H1 (cell line): ENCODE measurements around the gene TMEM147. TPM values are rescaled to one million over a fixed set of nuclear protein-coding genes. Genes with fewer than 3 reads are reported as not detected.

Source experiments
- CTCF ChIA-PET: fragments of 300-600 bp; sonication (Branson Sonifier 250); formaldehyde crosslinking; loops from one replicate; lab custom pipeline; 2021; ENCODE audit not compliant: partially characterized antibody; lab: Charles Lee
- POLR2A ChIA-PET: fragments of 300-600 bp; sonication (Branson Sonifier 250); formaldehyde crosslinking; loops from one replicate; lab custom pipeline; 2021; ENCODE audit warnings: inconsistent platforms; ENCODE audit not compliant: partially characterized antibody; lab: Charles Lee
- DNase-seq, 2 experiments: peaks; one replicate each; pipeline versions ENCODE4 v3.0.0 to v3.0.0-alpha.2; 2010 to 2022; ENCODE audit warnings: low spot score in 2 of 2, low read depth in 1 of 2, mixed read lengths in 1 of 2
- FAIRE-seq: peaks from 2 replicates; lab custom pipeline; 2011; peaks lifted over from hg19 to GRCh38; lab: Jason Lieb, UNC
- H2AFZ ChIP-seq: 2 replicates; pipeline ENCODE4 v1.8.1; 2012; ENCODE audit warnings: low read length, inconsistent platforms
- H2AK5ac ChIP-seq: 2 replicates; pipeline ENCODE4 v1.6.1; 2013; ENCODE audit warnings: low read depth, low read length
- H2BK120ac ChIP-seq: replicated peaks from 2 replicates; pipeline ENCODE3; 2013; ENCODE audit warnings: low read depth, low read length, inconsistent platforms
- H2BK12ac ChIP-seq: 2 replicates; pipeline ENCODE4 v1.6.1; 2013; ENCODE audit warnings: low read depth, low read length
- H2BK15ac ChIP-seq: 2 replicates; pipeline ENCODE4 v1.6.1; 2013; ENCODE audit warnings: low read length
- H2BK20ac ChIP-seq: 2 replicates; pipeline ENCODE4 v1.6.1; 2013; ENCODE audit warnings: low read length
- H2BK5ac ChIP-seq: 2 replicates; pipeline ENCODE4 v1.6.1; 2013; ENCODE audit warnings: low read depth, low read length
- H3K14ac ChIP-seq: 2 replicates; pipeline ENCODE4 v1.6.1; 2013; ENCODE audit warnings: inconsistent platforms; ENCODE audit not compliant: insufficient read length
- H3K18ac ChIP-seq: 2 replicates; pipeline ENCODE4 v1.6.1; 2013; ENCODE audit warnings: low read length; ENCODE audit errors: extremely low read depth
- H3K23ac ChIP-seq: 2 replicates; pipeline ENCODE4 v1.6.1; 2013; ENCODE audit warnings: inconsistent platforms; ENCODE audit not compliant: insufficient read length
- H3K23me2 ChIP-seq: 2 replicates; pipeline ENCODE4 v1.6.1; 2013; ENCODE audit warnings: low read depth, low read length
- H3K27ac ChIP-seq: 2 replicates; pipeline ENCODE4 v1.6.1; 2011; ENCODE audit warnings: low read depth, low read length, inconsistent platforms
- H3K27me3 ChIP-seq, 4 experiments: replicated peaks in 1 of 4; 1 replicate in 1 of 4; 2 replicates in 3 of 4; pipeline versions ENCODE4 v1.6.1 to v1.8.1; 2011 to 2013; ENCODE audit warnings: low read length in 3 of 4, mild to moderate bottlenecking in 3 of 4, inconsistent platforms in 2 of 4, mixed read lengths in 2 of 4, moderate library complexity in 1 of 4; ENCODE audit not compliant: control insufficient read depth in 3 of 4, insufficient read depth in 3 of 4; ENCODE audit errors: extremely low read depth in 1 of 4
- H3K36me3 ChIP-seq, 4 experiments: 2 replicates each; pipeline versions ENCODE4 v1.6.1 to v1.8.1; 2011 to 2013; ENCODE audit warnings: mild to moderate bottlenecking in 4 of 4, low read length in 3 of 4, moderate library complexity in 2 of 4, control low read depth in 1 of 4, inconsistent platforms in 1 of 4; ENCODE audit not compliant: insufficient read depth in 4 of 4, control insufficient read depth in 2 of 4
- H3K4ac ChIP-seq: replicated peaks from 2 replicates; pipeline ENCODE3; 2013; ENCODE audit warnings: low read length, low read depth, mixed read lengths, inconsistent platforms; ENCODE audit not compliant: insufficient read length
- H3K4me1 ChIP-seq, 4 experiments: replicated peaks in 1 of 4; 1 replicate in 1 of 4; 2 replicates in 3 of 4; pipeline versions ENCODE4 v1.6.1 to v1.8.1; 2011 to 2013; ENCODE audit warnings: low read length in 3 of 4, inconsistent platforms in 2 of 4, mixed read lengths in 1 of 4; ENCODE audit not compliant: insufficient read depth in 4 of 4, control insufficient read depth in 3 of 4
- H3K4me2 ChIP-seq, 2 experiments: 2 replicates each; pipeline versions ENCODE4 v1.6.1 to v1.8.1; 2011 to 2013; ENCODE audit warnings: low read depth in 2 of 2, low read length in 2 of 2, control low read depth in 1 of 2, inconsistent platforms in 1 of 2, mild to moderate bottlenecking in 1 of 2; ENCODE audit not compliant: insufficient read depth in 1 of 2
- H3K4me3 ChIP-seq, 4 experiments: fragments of 200-600, 300-600 bp in 1 of 4; sonication (generic), shearing (Covaris generic), sonication (Bioruptor Twin) in 1 of 4; 2 replicates each; pipeline versions ENCODE4 v1.5.1 to v1.8.1; 2011 to 2016; ENCODE audit warnings: low read length in 4 of 4, low read depth in 3 of 4, control low read depth in 2 of 4, inconsistent platforms in 2 of 4, mild to moderate bottlenecking in 2 of 4, mixed read lengths in 1 of 4, moderate library complexity in 1 of 4; ENCODE audit not compliant: insufficient read depth in 2 of 4; ENCODE audit errors: extremely low read depth in 1 of 4
- H3K56ac ChIP-seq: replicated peaks from 2 replicates; pipeline ENCODE3; 2013; ENCODE audit warnings: low read depth, mild to moderate bottlenecking, mixed read lengths, low read length, inconsistent platforms; ENCODE audit not compliant: insufficient read length
- H3K79me1 ChIP-seq: 2 replicates; pipeline ENCODE4 v1.6.1; 2013; ENCODE audit warnings: low read depth, low read length, control low read depth
- H3K79me2 ChIP-seq, 2 experiments: 2 replicates each; pipeline versions ENCODE4 v1.6.1 to v1.8.1; 2012 to 2013; ENCODE audit warnings: low read length in 2 of 2, mild to moderate bottlenecking in 2 of 2, inconsistent platforms in 1 of 2; ENCODE audit not compliant: insufficient read depth in 2 of 2, control insufficient read depth in 1 of 2
- H3K9ac ChIP-seq, 4 experiments: replicated peaks in 1 of 4; 1 replicate in 1 of 4; 2 replicates in 3 of 4; pipeline versions ENCODE4 v1.6.1 to v1.8.1; 2011 to 2013; ENCODE audit warnings: low read depth in 3 of 4, low read length in 3 of 4, control low read depth in 2 of 4, mild to moderate bottlenecking in 2 of 4, moderate library complexity in 2 of 4, inconsistent platforms in 1 of 4; ENCODE audit errors: extremely low read depth in 1 of 4
- H3K9me3 ChIP-seq, 2 experiments: 2 replicates each; pipeline versions ENCODE4 v1.6.1 to v1.8.1; 2012 to 2013; ENCODE audit warnings: mild to moderate bottlenecking in 2 of 2, moderate library complexity in 2 of 2, control low read depth in 1 of 2, inconsistent platforms in 1 of 2, low read depth in 1 of 2, low read length in 1 of 2, mixed read lengths in 1 of 2; ENCODE audit not compliant: insufficient read depth in 2 of 2
- H4K20me1 ChIP-seq, 2 experiments: replicated peaks in 1 of 2; 2 replicates each; pipeline versions ENCODE3 to v1.8.1; 2011 to 2013; ENCODE audit warnings: inconsistent platforms in 2 of 2, low read length in 2 of 2, mild to moderate bottlenecking in 1 of 2; ENCODE audit not compliant: insufficient read depth in 2 of 2, control insufficient read depth in 1 of 2
- H4K5ac ChIP-seq: 2 replicates; pipeline ENCODE4 v1.6.1; 2013; ENCODE audit warnings: low read length, low read depth, mixed read lengths, inconsistent platforms; ENCODE audit not compliant: insufficient read length
- H4K8ac ChIP-seq: 2 replicates; pipeline ENCODE4 v1.8.0; 2013; ENCODE audit warnings: mild to moderate bottlenecking, moderate library complexity, low read length, inconsistent platforms; ENCODE audit not compliant: insufficient read depth; ENCODE audit errors: extremely low read depth
- H4K91ac ChIP-seq: replicated peaks from 2 replicates; pipeline ENCODE3; 2013; ENCODE audit warnings: low read length, mixed read lengths, inconsistent platforms; ENCODE audit not compliant: insufficient read length
- BACH1 ChIP-seq: IDR thresholded peaks from 2 replicates; pipeline ENCODE4 v1.6.1; 2012; ENCODE audit warnings: low read length, improper control_type of control experiment
- EGR1 ChIP-seq: IDR thresholded peaks from 2 replicates; pipeline ENCODE4 v1.6.1; 2011; ENCODE audit warnings: low read depth, low read length, borderline replicate concordance
- SIRT6 ChIP-seq: IDR thresholded peaks from one replicate; pipeline ENCODE4 v1.7.1; 2012; ENCODE audit warnings: low read length, inconsistent platforms
- WGBS, 2 experiments: shearing (Covaris generic) in 1 of 2; methylation state at CpG; one replicate each; pipeline versions ENCODE4 v1.1.6 to v1.1.7; 2013 to 2015; ENCODE audit warnings: low lambda C conversion rate in 2 of 2, mixed read lengths in 2 of 2, inconsistent platforms in 1 of 2, low coverage in 1 of 2, missing lambda C conversion rate in 1 of 2; ENCODE audit not compliant: insufficient replicate concordance in 2 of 2, insufficient coverage in 1 of 2, insufficient read length in 1 of 2; ENCODE audit errors: extremely low coverage in 1 of 2, missing lambda C conversion rate in 1 of 2; 5-methylcytosine and 5-hydroxymethylcytosine counted together
- polyA plus RNA-seq, 7 experiments: library from polyadenylated mRNA; depleted of rRNA in 3 of 7; stranded (reverse) in 5 of 7; unstranded in 2 of 7; fragments of >200 nt in 5 of 7; fragments of 200-250 nt in 2 of 7; gene quantifications; 1 replicate in 5 of 7; 2 replicates in 1 of 7; 4 replicates in 1 of 7; pipeline versions ENCODE4 v1.2.1 to v1.2.3, GENCODE V29; 2011 to 2013; ENCODE audit warnings: missing spikeins in 2 of 7, mixed read lengths in 2 of 7
- total RNA-seq: library from RNA; stranded (reverse); fragmentation: NEBNext Ultra II Directional; extraction: Animal tissue kit (Norgen Biotek cat#: 25700); gene quantifications from 2 replicates; pipeline ENCODE4 v1.2.1, GENCODE V29; 2021

Gene TMEM147
- total and polyA plus RNA-seq, 2 of the 8 experiments (the other 6 are each of a cell fraction or from before 2014, with no cell fraction given): 159 to 418 TPM

DNA sequence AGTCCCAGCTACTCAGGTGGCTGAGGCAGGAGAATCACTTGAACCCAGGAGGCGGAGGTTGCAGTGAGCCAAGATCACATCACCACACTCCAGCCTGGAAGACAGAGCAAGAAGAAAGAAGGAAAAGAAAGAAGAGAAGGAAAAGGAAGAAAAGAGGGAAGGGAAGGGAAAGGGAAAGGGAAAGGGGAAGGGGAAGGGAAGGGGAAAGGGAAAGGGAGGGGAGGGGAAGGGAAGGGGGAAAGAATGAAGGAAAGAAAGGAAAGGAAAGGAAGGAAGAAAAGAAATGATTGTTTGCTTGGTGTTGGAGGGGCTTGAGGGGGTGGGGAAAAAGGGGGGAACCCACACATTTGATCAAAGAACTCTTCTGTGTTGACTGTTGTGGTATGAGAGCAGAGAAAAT is 50.5 kb downstream of the TMEM147 start:
- CTCF ChIA-PET: interaction anchor here (0.7 kb wide), 1 partner anchor 80 kb away, joined by 5 read pairs; no protein-coding TSS in a partner anchor
- Histone ChIP-seq H3K4me2 (no peak overlapping the region), H3K4me1 (no peaks in the 10 kb centered on the region), H3K56ac (no peak overlapping the region), H3K36me3 (no peaks in the 10 kb centered on the region), H3K23me2 (no peaks in the 10 kb centered on the region; the same call in 1 of the 2 replicates), H3K4ac (no peak overlapping the region), H3K9me3 (no peaks in the 10 kb centered on the region), H3K9ac (no peak overlapping the region), H3K18ac (no peak overlapping the region), H4K5ac (no peak overlapping the region), H3K27me3 (peaks cover 0 to 3% (median 0%) of the 10 kb centered on the region in 4 experiments; a peak in 3 of 7 replicates), H3K23ac (no peak overlapping the region), H3K79me1 (no peaks in the 10 kb centered on the region), H3K79me2 (no peaks in the 10 kb centered on the region), H4K91ac (no peak overlapping the region), H2BK12ac (no peak overlapping the region), H3K14ac (no peak overlapping the region), H4K8ac (no peak overlapping the region), H2BK5ac (no peak overlapping the region), H2BK20ac (no peak overlapping the region), H2AK5ac (no peak overlapping the region), H2BK15ac (no peak overlapping the region), H2BK120ac (no peak overlapping the region), H2AFZ (no peak overlapping the region), H4K20me1 (no peaks in the 10 kb centered on the region), H3K27ac (no peak overlapping the region), H3K4me3 (no peak overlapping the region)
- FAIRE-seq (no peak), DNase-seq (no peak)
- POLR2A ChIA-PET: interaction anchor here (1.5 to 4.0 kb wide), 2 partner anchors 10 to 15 kb away, joined by 6 to 16 read pairs; partner anchors contain the start of gene HAUS5
- no peak for TF ChIP-seq SIRT6
- no peak for TF ChIP-seq BACH1
- no peak for TF ChIP-seq EGR1
- 67% methylated on average over 1 of the region's 1 CpG; no CpG with 5 or more reads in 1 of the 2 experiments for WGBS, 2 experiments
